Brain microvascular endothelial cell (primary cell): Measurements from ENCODE around the gene ABCA5.
"Not testable (repeated sequence)": the region's sequence is repeated elsewhere in the genome, so short reads cannot be mapped to it uniquely, and the experiment has no call there.

Experiments used
- DNase-seq: peaks from one replicate; pipeline ENCODE4 v3.0.0-alpha.2; 2020
- H3K27ac ChIP-seq: fragments of 250-450 bp; sonication (Bioruptor Pico); 2 replicates; pipeline ENCODE4 v1.5.1; 2020; ENCODE audit warnings: mild to moderate bottlenecking, moderate library complexity
- H3K27me3 ChIP-seq: fragments of 250-450 bp; sonication (Bioruptor Pico); replicated peaks from 2 replicates; pipeline ENCODE4 v1.5.1; 2020; ENCODE audit warnings: mild to moderate bottlenecking
- H3K36me3 ChIP-seq: fragments of 250-450 bp; sonication (Bioruptor Pico); replicated peaks from 2 replicates; pipeline ENCODE4 v1.5.1; 2020; ENCODE audit warnings: mild to moderate bottlenecking
- H3K4me3 ChIP-seq: 2 replicates; pipeline ENCODE4 v1.5.1; 2011; ENCODE audit warnings: low read depth, mild to moderate bottlenecking, control low read depth, low read length, moderate library complexity
- CTCF ChIP-seq: IDR thresholded peaks from 2 replicates; pipeline ENCODE4 v1.5.1; 2011; ENCODE audit warnings: low read depth, mild to moderate bottlenecking, moderate library complexity, low read length, control low read depth, inconsistent platforms; ENCODE audit errors: missing control alignments
- in situ Hi-C: cut with HindIII; loops from 2 replicates; pipeline ENCODE4 v1.10.0; 2017; ENCODE audit warnings: low sequenced_read_pairs, low pct_ligation_motif_present

The ABCA5 gene

DNA sequence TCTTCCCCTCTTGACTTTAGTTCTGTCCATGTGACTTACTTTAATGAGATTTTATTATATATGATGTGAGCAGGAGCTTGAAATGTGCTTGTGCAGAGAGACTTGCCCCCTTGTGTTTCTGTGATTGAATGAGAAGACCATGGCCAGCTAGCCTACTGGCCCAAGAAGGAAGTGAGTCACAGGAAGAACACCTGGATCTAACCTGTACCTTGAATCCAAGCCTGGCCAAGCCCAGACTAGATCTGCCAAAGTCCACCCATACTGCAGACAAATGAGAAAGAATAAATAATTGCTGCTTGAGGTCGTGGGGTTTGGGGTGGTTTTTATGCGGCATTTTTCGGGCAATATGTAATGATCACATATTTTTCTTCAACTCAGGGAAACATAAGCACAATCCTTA is 107.9 kb downstream of the ABCA5 start:
- no peak for DNase-seq
- Histone ChIP-seq H3K4me3 (no peak overlapping the region), H3K27ac (no peak overlapping the region), H3K27me3 (no peaks in the 10 kb centered on the region), H3K36me3 (no peaks in the 10 kb centered on the region)
- no peak for TF ChIP-seq CTCF
- in situ Hi-C loops: no loop called here

DNA sequence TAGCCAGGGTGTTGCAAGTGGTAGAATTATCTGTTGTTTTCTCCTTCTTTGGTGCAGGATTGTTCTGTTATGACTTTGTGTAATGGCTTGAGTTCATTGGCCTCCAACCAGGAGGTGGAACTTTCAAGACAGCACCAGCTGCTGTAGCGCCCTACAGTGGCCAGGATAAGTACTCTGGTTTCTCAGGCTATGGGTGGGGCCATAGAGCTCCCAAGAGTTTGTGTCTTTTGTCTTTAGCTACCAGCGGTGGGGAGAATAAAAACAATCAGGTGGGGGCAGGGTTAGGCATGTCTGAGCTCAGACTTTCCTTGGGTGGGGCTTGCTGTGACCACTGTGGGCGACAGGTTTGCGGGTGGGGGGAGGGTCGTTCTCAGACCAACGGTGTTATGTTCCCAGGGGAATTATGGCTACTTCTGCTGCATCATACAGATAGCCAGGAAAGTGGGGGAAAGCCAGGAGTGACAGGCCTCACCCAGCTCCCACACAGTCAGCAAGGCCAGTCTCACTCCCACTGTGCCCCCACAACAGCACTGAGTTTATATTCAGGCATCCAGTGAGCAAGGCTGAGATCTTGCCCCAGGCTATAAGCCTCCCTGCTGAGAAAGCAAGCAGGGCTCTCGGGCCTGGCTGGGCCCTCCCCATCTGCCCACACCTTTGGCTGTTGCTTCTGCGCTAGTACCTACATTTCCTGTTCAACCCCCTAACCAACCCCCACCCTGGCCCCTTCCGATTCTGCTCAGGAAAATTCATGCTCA is 113.7 kb downstream of the ABCA5 start:
- no peak for TF ChIP-seq CTCF
- in situ Hi-C loops: no loop called here
- Histone ChIP-seq H3K36me3 (no peaks in the 10 kb centered on the region), H3K4me3 (no peak overlapping the region), H3K27me3 (no peaks in the 10 kb centered on the region), H3K27ac (no peak overlapping the region)
- no peak for DNase-seq

- H3K4me3 ChIP-seq: no peak overlapping the region
- no peaks in the 10 kb centered on the region for H3K36me3 ChIP-seq
- TF ChIP-seq CTCF: no peak
- in situ Hi-C loops: no loop called here
- DNase-seq: no peak
- no peak overlapping the region for H3K27ac ChIP-seq
- H3K27me3 ChIP-seq: no peaks in the 10 kb centered on the region
Observed at GRCh38 chr17:69208640-69209039, 118.3 kb downstream of the ABCA5 start.

- Histone ChIP-seq H3K27me3 (no peaks in the 10 kb centered on the region), H3K4me3 (no peak overlapping the region), H3K36me3 (no peaks in the 10 kb centered on the region), H3K27ac (no peak overlapping the region)
- DNase-seq: no peak
- in situ Hi-C loops: no loop called here
- TF ChIP-seq CTCF: no peak
Observed at GRCh38 chr17:69207151-69207550, 119.8 kb downstream of the ABCA5 start.

GRCh38 chr17:69198238-69198637 is 128.7 kb downstream of the ABCA5 start:
- Histone ChIP-seq H3K4me3 (no peak overlapping the region), H3K27ac (no peak overlapping the region), H3K36me3 (no peaks in the 10 kb centered on the region), H3K27me3 (no peaks in the 10 kb centered on the region)
- in situ Hi-C loops: no loop called here
- no peak for DNase-seq
- no peak for TF ChIP-seq CTCF

GRCh38 chr17:69196105-69196653 is 130.8 kb downstream of the ABCA5 start:
- DNase-seq, in situ Hi-C loops, H3K36me3 ChIP-seq, H3K27ac ChIP-seq, H3K4me3 ChIP-seq, H3K27me3 ChIP-seq: not testable (repeated sequence)
